Measurements from ENCODE around the gene RNF222. TPM values are rescaled to one million over a fixed set of nuclear protein-coding genes. Genes with fewer than 3 reads are reported as not detected.

Gene RNF222
- total and polyA plus RNA-seq, 8 donors, result not detected

GRCh38 chr17:8441690-8442089 is 44.1 kb upstream of the RNF222 start:
- no peaks in the 10 kb centered on the region for H3K9me3 ChIP-seq
- intact Hi-C loops (cut with DNase I), result loop anchor here in 1 of 3 donors (10.0 kb wide), 1 partner anchor 63 kb away; no protein-coding TSS in a partner anchor
- H3K4me1 ChIP-seq, result peaks cover 0 to 19% (median 10%) of the 10 kb centered on the region in 3 donors
- DNase-seq (no peak), FAIRE-seq (no peak), ATAC-seq (no peak)
- TF ChIP-seq CTCF (IDR thresholded peaks at IDR 0.05), result no peak
- H3K27ac ChIP-seq, result no peak overlapping the region
- no peaks in the 10 kb centered on the region for H3K27me3 ChIP-seq
- no peak overlapping the region for H3K4me3 ChIP-seq
- 87 to 94% methylated on average over 2 of the region's 2 CpGs for WGBS, 2 donors
- peaks cover 0 to 9% (median 0%) of the 10 kb centered on the region in 3 donors for H3K36me3 ChIP-seq

GRCh38 chr17:8439681-8440080 is 42.1 kb upstream of the RNF222 start:
- DNase-seq, result no peak
- Histone ChIP-seq H3K27ac (no peak overlapping the region), H3K4me1 (peaks cover 0 to 20% (median 10%) of the 10 kb centered on the region in 3 donors), H3K36me3 (peaks cover 0 to 5% (median 0%) of the 10 kb centered on the region in 3 donors), H3K4me3 (no peak overlapping the region), H3K9me3 (no peaks in the 10 kb centered on the region), H3K27me3 (no peaks in the 10 kb centered on the region)
- intact Hi-C loops (cut with DNase I), result loop anchor here in 1 of 3 donors (10.0 kb wide), 1 partner anchor 65 kb away; no protein-coding TSS in a partner anchor
- FAIRE-seq, result no peak
- WGBS, 2 donors, result 98 to 99% methylated on average over 3 of the region's 3 CpGs
- TF ChIP-seq CTCF (IDR thresholded peaks at IDR 0.05), result no peak
- no peak for ATAC-seq

DNA sequence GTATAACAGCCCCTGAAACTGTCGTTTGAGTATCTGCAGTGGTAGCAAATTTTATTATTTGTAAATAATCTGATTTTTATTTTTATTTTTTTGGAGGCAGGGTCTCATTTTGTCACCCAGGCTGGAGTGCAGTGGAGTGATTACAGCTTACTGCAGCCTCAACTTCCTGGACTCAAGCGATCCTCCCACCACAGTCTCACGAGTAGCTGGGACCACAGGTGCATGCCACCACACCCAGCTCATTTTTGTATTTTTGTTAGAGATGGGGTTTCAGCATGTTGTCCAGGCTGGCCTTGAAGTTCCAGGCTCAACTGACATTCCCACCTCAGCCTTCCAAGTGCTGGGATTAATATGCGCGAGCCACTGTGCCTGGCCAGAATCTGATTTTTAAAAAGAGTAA is 40.8 kb upstream of the RNF222 start:
- no peak for ATAC-seq
- no peak for FAIRE-seq
- Histone ChIP-seq H3K36me3 (no peaks in the 10 kb centered on the region), H3K4me1 (peaks cover 0 to 20% (median 10%) of the 10 kb centered on the region in 3 donors), H3K27ac (no peak overlapping the region), H3K4me3 (no peak overlapping the region), H3K9me3 (no peaks in the 10 kb centered on the region), H3K27me3 (no peaks in the 10 kb centered on the region)
- DNase-seq, result no peak
- no peak for TF ChIP-seq CTCF (IDR thresholded peaks at IDR 0.05)
- intact Hi-C loops (cut with DNase I), result no loop called here
- 91 to 92% methylated on average over 5 of the region's 5 CpGs for WGBS, 2 donors

GRCh38 chr17:8436844-8437171 is 39.2 kb upstream of the RNF222 start:
- Histone ChIP-seq H3K27ac (peak overlapping the region; percentile 97 to 100 (median 100)), H3K36me3 (no peaks in the 10 kb centered on the region), H3K4me1 (peaks cover 0 to 18% (median 10%) of the 10 kb centered on the region in 3 donors), H3K27me3 (no peaks in the 10 kb centered on the region), H3K4me3 (peak overlapping the region; percentile 73 to 99 (median 95)), H3K9me3 (no peaks in the 10 kb centered on the region)
- TF ChIP-seq CTCF (IDR thresholded peaks at IDR 0.05), result no peak
- 12 to 13% methylated on average over 5 of the region's 5 CpGs for WGBS, 2 donors
- no peak for DNase-seq
- no peak for ATAC-seq
- intact Hi-C loops (cut with DNase I), result no loop called here
- FAIRE-seq, result no peak

DNA sequence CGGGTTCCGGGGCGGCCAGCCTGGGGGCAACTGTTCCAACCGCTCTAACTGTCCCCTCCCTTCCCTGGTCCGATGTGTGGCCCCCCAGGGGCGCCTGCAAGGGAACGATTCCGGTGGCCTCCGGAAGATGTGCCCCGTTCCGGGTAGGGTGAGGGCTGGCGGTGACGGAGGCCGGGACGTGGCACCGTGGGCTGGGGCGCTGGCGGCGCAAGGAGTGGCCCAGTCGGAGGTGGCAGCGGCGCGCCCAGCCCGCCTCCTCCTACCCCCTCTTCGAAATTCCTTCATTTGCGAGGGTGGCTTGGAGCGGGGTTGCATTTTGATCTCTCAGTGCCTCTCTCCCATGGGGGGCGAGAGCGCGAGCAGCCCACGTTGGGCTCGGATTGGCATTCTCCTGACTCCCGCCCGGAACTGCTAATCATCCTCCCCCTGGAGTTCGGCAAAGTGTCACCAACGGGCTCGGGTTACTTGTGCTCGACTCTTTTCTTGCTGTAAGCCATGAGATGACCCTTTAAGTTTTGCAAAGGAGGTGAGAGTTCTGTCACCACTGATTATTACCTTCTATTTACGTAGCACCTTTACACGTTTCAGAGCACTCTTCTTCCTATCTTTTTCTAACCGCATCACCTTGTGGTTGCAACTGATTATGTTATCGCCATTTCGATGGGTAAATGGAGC is 38.7 kb upstream of the RNF222 start:
- DNase-seq (peak; percentile 66 to 91 (median 76)), ATAC-seq (peak; percentile 76 to 86 (median 82)), FAIRE-seq (no peak)
- WGBS, 2 donors, result 0 to 1% methylated on average over 41 to 43 of the region's 43 CpGs
- Histone ChIP-seq H3K36me3 (no peaks in the 10 kb centered on the region), H3K27ac (peak overlapping the region; percentile 97 to 100 (median 100)), H3K4me1 (peaks cover 0 to 13% (median 10%) of the 10 kb centered on the region in 3 donors), H3K9me3 (no peaks in the 10 kb centered on the region), H3K27me3 (no peaks in the 10 kb centered on the region), H3K4me3 (peak overlapping the region; percentile 73 to 99 (median 95))
- no peak for TF ChIP-seq CTCF (IDR thresholded peaks at IDR 0.05)
- intact Hi-C loops (cut with DNase I), result no loop called here
